Measurements from ENCODE around the gene CTAGE15.
"Not testable (repeated sequence)": the region's sequence is repeated elsewhere in the genome, so short reads cannot be mapped to it uniquely, and the experiment has no call there.

The CTAGE15 gene, protein sequence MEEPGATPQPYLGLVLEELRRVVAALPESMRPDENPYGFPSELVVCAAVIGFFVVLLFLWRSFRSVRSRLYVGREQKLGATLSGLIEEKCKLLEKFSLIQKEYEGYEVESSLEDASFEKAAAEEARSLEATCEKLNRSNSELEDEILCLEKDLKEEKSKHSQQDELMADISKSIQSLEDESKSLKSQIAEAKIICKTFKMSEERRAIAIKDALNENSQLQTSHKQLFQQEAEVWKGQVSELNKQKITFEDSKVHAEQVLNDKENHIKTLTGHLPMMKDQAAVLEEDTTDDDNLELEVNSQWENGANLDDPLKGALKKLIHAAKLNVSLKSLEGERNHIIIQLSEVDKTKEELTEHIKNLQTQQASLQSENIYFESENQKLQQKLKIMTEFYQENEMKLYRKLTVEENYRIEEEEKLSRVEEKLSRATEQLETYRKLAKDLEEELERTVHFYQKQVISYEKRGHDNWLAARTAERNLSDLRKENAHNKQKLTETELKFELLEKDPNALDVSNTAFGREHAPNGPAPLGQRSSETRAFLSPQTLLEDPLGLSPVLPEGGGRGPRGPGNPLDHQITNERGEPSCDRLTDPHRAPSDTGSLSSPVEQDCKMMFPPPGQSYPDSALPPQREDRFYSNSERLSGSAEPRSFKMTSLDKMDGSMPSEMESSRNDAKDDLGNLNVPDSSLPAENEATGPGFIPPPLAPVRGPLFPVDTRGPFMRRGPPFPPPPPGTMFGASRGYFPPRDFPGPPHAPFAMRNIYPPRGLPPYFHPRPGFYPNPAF

DNA sequence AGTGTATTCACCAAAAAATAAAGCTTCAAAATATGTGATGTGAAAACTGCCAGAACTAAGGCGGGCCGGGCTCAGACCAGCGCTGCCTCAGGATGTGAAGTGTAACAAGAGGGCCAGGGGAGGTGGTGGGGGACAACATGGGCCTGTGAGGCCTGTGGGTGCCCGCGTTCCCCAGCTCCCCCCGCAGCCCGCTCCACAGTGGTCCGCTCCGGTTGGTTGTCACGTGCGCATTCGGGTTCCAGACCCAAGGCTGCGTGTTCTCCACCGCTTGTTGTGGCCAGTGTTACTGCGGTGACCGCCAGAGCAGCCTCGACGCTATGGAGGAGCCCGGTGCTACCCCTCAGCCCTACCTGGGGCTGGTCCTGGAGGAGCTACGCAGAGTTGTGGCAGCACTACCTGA, at the start of gene CTAGE15:
Gene CTAGE15, plus strand, starts transcription at position 301 of the 400 bp plus-strand sequence. Its CDS starts 17 bp downstream, at position 318.
- not testable (repeated sequence) for DNase-seq

DNA sequence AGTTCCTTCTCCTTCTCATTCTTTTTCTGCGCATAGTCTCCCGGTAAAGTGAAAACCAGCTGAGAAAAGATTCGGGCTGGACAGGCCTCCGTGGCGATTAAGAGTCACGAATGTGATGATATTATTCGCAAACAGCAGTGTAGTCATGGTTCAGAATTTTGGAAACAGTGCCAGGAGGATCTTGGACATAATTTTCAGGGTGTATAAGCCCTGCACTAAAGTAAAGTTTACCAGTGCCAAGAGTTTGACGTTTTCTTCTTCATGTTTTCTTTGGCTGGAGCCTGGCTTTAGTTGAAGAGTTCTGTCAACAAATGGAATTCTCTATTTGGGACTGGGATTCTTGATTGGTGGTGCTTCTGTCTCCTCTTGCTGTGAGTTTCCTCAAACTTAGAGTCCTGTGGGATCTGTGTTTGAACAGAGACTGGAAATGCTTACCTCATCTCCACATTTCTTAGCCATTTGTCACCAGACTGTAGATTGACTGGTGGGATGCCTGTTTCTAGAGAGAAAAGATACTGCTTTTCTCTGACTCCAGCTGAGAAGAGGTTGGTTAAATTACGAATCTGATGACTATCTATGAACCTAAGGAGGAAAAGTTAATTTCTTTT, 49.2 kb upstream of the CTAGE15 start:
- not testable (repeated sequence) for DNase-seq

DNA sequence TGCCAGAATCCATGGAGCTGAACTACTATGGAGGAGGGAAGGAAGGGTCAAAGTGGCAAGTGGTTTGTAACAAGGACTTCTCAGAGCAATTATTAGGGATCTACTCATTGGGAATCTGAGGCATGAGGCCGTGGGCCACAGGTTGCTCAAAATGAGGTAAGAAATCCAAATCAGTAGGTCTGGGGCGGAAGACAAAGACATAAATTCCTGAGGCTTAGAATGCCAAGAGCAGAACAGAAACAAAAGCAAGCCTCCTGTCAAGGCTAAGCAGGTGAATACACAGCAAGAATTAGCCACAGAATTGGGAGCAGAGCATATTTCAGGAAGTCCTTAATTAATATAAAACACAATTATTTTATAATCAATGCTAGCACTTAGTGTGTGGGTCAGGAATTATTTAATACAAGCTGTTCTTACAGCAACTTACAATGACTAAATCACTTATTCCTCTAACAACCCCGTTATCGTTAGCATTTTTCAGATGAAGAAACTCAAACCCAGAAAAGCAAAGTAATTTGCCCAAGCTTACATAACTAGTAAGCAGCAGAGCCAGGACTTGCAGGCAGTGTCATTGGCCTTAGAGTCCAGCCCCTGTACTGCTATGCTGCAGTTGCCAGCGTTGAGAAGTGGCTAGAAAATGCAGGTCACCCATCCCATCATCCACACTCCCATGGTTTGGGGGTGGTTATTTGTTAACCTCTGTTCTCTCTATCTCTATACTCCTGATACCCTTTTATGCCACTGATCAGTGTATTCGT, 40.3 kb upstream of the CTAGE15 start:
- not testable (repeated sequence) for DNase-seq

DNA sequence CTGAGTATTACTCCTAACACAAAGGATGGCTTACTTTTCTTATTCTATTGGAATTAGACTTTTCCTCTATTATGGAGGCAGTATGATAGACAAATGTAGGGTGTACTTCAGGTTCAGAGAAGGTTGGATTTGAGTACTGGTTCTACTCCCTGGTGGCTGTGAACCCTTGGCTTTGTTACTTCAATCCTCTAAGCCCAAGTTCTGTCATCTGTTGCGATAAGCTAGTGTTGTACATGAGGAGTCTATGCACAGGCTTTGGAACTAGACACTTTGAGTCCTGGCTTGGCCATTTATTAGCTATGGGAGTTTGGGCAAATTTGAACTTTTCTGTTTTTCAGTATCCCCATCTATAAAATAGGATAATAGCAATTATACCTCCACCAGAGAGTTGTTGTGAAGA, 39.7 kb upstream of the CTAGE15 start:
- not testable (repeated sequence) for DNase-seq

DNA sequence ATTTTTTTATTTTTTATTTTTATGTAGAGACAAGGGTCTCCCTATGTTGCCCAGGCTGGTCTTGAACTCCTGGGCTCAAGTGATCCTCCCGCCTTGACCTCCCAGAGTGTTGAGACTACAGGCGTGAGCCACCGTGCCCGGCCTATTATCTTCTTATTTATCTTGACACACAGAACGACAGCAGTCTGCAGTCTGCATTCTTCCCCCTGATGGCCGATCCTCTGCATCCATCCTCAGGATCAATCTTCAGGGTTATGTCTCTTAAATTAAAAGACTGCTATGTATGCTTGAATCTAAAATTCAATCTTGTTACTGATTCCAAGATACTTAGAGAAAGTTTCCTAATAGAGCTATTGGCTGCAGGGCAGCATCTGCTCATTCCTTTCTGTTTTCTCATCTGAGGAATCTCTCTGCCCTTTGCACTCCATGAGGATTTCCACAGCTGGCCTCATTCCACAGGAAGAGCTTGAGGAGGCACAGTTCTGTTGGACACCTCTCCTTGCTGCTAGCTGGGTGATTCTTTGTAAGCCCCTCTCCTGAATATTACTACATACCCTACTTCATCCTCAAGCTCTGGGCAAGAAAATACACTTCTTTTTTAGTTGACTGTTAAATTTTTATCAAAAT, 38.3 kb upstream of the CTAGE15 start:
- not testable (repeated sequence) for DNase-seq

DNA sequence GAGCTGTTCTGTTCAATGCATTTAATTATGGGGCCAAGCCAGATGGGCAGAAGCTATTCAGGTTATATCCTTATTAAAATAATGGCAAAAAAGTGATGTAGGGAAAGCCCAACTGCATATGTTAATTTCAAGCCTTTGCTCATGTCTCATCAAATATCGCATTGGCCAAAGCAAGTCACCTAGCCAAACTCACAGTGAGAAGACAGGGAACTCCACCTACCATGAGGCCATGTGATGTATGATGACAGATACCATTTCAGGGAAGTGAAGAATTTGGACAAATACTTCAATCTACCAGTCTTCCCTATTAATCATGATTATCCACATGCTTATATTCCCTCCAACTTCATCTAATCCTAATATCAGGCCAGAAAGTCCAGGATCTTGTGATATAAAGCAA, 35.2 kb upstream of the CTAGE15 start:
- not testable (repeated sequence) for DNase-seq

DNA sequence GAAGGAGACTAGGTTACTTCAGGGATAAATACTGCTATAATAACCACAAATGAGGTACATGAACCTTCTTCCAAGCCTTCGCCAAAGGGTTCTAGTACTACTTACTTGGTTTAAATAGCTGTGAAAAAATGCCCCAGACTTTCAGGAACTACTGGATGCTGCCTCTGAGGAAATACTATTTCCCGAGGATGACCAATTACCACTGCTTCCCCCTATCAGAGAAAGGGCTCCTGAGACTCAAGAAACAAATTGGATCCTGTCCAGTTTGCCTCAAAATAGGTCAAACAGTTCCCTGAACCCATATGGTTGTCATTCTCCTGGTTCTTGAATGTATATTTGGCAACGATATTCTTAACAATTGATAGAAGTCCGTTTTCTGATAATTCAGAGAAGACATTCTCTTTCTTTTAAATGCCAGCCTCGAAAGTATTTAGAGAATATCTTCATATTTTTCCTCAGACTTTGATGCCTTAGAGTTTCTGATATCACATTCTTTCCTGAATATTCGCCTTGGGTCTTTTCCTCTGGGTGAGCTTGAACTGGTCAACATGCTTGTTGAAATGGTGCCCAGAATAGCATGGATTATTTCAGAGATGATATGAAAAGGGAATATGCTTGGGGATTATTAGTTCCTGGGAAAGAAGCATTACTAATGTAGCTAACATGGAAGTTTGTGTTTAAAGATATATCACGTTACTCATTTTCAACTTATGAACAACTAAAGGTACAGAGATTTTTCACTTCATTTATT, 28.1 kb upstream of the CTAGE15 start:
- not testable (repeated sequence) for DNase-seq

DNA sequence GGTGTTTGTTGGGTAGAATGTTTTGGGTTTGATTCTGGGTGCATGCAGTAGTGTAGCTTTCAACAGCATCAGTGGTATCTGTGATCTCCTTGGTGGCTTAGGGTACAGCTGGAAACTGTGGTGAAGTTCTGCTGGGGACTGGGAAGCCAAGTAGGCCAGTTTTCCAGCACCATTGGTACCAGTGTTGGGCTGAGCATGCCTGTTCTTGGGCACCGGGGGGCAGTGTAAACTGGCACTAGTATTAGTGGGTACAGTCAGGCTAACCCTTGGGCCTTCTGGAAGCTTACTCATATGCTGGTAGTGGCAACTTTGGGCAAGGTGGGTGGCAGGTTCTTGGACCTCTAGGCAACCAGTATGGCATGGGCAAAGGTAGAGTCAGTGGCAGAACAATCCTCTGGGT, 15.6 kb upstream of the CTAGE15 start:
- not testable (repeated sequence) for DNase-seq

DNA sequence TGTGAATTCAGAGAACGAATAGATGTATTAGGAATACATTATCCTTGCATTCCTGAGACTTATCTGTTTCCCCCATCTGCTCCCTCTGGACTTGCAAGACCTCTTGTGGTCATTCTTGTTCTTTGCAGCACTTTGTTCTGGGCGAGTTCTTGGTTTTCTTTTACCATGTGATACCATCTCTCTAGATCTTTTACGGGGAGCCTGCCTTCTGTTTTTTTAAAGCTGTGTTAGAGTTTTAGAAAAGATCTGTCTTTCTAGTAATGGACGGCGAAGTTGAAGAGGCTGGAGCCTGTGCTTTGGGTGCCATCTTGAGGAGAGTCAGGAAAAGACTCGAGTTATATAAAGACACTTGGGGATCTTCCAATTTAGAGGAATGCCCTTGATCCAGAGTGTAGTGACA, 8.3 kb upstream of the CTAGE15 start:
- DNase-seq = not testable (repeated sequence)

DNA sequence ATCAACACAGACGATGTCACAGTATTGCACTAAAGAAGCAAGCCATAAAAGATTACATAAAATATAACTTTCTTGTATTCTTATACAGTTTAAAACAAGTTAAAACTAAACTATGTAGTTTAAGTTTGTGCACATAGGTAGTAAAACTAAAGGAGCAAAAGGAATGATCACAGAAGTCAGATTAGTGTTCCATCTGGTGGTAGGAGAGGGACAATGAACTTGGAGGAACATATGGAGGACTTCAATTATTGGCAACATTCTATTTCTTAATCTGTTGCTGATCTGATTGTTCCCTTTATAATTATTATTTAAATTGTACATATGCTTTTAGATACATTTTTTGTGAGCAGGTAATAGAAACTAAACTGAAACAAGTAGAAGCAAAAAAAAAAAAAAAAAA, 5.6 kb upstream of the CTAGE15 start:
- not testable (repeated sequence) for DNase-seq

DNA sequence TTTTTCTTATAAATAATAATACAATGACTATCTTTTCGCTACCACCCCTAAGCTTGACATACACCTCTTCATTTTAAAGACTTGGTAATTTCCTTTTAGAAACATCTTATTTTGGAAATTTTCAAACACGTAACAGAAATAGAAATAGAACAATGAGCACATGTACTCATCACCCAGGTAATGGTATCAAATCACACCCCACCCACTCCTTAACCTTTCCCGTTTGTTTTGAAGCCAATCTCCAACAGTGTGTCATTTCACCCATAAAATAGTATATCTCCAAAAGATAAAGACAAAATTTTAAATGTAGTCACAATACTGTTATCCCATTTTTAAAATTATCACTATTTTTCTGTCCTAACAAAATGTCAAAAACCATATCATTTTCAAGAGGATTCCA, 16.6 kb downstream of the CTAGE15 start:
- DNase-seq = not testable (repeated sequence)

DNA sequence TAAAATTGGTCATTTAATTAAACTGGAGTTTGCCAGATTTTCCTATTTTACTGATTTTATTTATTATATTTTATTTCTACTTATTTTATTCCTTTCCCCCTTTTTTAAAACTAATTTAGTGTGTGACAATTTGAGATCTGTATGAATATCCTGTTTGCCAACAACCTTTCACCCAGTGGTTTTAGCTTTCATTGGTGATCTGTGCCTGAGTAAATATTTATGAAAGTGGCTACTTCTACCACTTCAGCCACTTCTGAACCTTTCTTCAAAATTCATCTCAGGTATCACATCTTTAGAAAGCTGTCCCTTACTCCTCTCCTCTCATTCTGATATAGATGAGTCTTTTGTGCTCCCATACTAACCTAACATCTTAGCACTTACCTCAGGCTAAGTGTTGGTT, 18.3 kb downstream of the CTAGE15 start:
- DNase-seq = not testable (repeated sequence)

DNA sequence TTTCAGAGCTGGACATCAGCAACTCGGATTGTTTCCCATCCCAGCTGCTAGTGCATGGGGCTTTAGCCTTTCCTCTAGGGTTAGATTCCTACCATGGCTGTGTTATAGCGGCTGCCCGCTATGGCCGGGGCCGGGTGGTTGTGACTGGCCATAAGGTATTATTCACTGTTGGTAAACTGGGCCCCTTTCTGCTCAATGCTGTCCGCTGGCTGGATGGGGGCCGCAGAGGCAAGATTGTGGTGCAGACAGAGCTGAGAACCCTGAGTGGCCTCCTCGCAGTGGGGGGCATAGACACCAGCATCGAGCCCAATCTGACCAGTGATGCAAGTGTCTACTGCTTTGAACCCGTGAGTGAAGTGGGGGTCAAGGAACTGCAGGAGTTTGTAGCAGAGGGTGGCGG, 26.5 kb downstream of the CTAGE15 start:
- not testable (repeated sequence) for DNase-seq

DNA sequence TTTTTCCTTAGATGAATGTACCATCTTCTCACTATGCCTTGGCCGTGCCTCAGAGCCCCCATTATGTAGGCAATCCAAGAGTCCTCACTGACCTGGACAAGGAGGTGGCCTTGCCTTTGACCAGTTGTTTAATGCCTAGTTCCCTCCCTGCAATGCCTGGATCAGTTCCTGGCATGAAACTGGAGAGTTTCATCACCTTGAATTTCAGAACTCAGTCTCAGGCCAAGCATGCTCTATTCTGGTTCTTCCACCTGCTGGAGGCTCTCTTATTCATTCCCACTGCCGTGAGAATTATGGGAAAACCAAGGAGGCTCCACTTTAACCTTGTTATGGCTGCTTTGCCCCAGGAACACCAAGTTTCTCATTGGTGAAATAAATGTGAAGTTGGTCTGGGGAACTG, 31.9 kb downstream of the CTAGE15 start:
- DNase-seq = not testable (repeated sequence)

DNA sequence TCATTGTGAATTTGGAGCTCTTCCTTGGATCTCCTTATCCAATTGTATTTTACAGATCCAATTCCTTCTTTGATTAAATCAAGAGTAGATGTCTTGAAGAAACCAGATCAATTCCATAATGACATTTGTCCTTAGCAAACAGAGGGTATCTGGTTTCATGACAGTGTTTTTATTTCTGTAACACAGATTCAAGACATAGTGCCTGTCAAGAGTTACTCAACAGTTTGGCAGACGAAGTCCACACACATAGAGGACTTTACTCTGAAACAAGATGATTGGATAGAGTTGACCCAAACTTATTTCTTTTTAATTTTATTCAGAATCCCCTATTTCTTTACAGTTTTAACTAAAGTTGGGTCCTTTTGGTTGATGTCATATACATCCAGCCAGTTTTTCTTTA, 34.5 kb downstream of the CTAGE15 start:
- DNase-seq = not testable (repeated sequence)

DNA sequence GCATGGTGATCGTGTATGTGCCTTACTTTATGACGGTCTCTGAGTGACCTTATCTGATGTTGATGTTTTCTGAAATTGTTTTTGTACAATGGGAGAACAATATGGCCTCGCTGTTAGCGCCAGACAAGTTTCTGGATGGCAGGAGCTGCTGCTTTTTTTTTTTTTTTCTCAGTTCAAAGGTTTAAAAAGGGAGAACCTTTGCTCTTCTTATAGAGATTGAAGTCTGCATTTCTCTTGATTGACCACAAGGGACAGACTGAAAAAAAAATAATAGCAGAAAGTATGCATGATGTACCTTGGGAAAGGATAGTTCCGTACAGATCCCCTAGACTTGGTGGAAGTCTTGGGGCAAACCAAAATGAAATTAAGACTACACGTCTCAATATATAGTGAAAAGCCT, 43.9 kb downstream of the CTAGE15 start:
- DNase-seq = not testable (repeated sequence)

DNA sequence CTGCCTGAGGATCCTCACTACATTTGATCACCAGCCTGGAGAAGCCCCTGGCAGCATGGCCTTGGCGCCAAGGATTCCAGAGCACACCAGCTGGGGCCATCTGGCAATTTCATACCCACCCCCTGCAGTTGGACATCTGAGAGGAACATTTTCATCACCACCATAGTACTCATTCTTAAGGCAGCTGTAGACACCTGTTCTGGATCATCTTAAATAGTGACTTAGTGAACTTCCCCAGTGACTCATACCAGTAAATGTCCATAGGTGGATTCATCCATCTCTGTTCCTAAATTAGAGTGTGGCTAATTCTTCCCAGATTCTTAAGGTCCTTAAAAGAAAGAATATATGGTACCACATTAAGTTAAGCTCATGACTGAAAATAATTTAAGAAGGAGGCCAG, 45.6 kb downstream of the CTAGE15 start:
- not testable (repeated sequence) for DNase-seq

DNA sequence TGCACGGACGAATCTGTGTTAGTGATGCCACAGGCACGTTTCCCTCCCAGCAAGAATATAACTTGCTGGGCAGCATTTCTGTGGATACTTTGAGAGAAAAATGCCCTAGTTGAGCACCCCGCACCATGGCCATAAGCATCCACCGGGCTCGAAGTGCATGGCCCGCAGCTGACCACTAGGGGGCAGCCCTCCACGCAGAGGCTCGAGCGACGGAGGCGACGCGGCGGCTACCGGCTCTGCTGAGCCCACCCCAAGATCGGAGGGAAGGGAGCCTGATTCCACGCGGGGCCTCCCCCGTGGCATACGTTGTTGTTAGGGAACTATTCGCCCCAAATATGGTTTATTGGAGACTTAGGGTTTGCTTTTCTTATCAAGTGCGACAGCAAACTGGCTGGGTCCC, 48.5 kb downstream of the CTAGE15 start:
- peak; percentile 71 for DNase-seq

DNA sequence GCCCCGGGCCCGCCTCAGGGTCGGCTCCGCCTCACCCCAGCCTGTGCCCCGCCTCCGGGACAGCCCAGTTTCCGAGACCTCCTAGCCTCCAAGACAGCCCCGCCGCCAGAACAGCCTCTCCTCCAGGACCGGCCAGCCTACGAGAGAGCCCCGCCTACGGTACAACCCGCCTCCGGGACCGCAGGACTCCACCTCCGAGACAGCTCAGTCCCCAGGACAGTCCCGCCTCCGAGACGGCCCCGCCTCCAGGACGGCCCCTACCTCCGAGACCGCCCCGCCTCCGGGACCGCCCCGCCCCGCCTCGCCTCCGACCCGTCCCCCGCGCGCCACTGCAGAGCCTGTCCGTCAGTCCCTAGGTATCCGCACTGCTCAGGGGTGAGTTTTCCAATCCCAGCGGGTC, 49.0 kb downstream of the CTAGE15 start, which contains the start of gene TCAF2:
Gene TCAF2, plus strand, starts transcription at position 329 of the 400 bp plus-strand sequence.
- DNase-seq = peak; percentile 77

DNA sequence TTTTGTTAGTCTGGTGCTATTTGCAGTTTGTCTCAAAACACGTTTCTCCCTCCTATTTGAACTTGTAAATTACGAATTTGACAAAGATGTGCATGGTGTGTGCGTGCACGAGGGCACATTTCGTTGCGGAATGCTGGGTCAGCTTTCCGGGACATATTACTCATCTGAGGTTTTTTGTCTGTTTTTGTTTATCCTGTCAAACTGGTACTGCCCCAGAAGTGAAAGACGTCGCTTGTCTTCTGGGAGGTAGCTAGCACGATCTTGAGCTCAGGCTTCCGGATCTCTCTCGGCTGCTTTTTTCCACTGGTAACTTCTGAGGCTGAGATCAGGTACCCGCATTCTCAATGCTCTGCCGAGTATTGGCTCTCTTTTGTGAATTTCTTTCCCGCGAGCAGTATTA, 49.6 kb downstream of the CTAGE15 start:
- not testable (repeated sequence) for DNase-seq

DNA sequence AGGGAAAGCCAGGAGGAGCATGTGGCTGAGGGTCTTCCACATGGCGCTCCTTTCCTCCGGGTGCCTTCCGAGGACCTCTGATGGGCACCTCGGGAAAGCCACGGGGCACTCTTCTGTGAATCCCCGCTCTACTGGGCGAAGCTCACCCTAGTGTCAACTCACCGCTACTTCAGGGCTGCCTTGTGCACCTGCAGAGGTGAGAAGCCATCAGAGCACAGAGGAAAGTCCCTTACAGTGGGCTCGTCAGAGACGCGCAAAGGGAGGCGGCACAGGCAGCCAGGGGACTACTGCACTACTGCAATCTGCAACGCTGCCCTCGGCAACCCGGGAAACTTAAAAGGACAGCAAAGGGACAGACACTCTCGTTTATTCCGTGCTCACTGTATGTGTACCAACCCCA, 50.5 kb downstream of the CTAGE15 start:
- DNase-seq = not testable (repeated sequence)
